GM18907 (cell line): ENCODE measurements around the gene RBPJ.

Experiments
- ATAC-seq: cut with Tn5 transposase; IDR thresholded peaks from one replicate; pipeline ENCODE4 v1.9.1; 2021; ENCODE audit warnings: mild to moderate bottlenecking, moderate library complexity; ENCODE audit not compliant: unreplicated experiment

Gene RBPJ

GRCh38 chr4:26482508-26483462 is 162.0 kb downstream of the RBPJ start:
- no peak for ATAC-seq

DNA sequence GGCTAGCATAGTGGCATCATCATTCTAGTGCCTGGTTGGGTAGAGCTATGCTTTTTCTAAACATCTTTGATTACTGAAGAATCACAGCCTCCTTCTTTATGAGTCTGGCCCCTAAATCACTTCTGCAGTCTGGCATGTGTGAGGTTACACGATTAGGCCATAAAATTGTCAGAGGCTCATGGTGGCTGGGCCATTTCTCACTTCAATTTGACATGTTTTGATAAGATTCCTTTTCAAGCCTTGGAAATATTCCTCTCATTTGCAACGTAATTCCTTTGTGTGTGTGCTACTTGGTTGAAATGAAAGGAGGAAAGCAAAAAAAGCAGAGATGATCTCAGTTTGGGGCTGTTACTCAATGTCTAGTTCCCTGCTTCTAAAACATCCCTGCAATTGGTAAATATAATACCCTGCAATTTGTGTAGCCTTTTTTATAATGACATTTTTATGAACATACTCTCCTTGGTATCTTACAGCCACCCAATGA is 163.3 kb downstream of the RBPJ start:
- ATAC-seq = no peak

GRCh38 chr4:26484516-26484915 is 163.7 kb downstream of the RBPJ start:
- no peak for ATAC-seq
